NCI-H2107 treated with DMSO at 0.1 percent for 48 hours (cell line): ENCODE measurements around the gene CCZ1.
"Not testable (repeated sequence)": the region's sequence is repeated elsewhere in the genome, so short reads cannot be mapped to it uniquely, and the experiment has no call there.

Source experiments
- DNase-seq: peaks from one replicate; lab custom pipeline; 2025; ENCODE audit not compliant: unreplicated experiment; lab: John Stamatoyannopoulos, UW

CCZ1 gene

DNA sequence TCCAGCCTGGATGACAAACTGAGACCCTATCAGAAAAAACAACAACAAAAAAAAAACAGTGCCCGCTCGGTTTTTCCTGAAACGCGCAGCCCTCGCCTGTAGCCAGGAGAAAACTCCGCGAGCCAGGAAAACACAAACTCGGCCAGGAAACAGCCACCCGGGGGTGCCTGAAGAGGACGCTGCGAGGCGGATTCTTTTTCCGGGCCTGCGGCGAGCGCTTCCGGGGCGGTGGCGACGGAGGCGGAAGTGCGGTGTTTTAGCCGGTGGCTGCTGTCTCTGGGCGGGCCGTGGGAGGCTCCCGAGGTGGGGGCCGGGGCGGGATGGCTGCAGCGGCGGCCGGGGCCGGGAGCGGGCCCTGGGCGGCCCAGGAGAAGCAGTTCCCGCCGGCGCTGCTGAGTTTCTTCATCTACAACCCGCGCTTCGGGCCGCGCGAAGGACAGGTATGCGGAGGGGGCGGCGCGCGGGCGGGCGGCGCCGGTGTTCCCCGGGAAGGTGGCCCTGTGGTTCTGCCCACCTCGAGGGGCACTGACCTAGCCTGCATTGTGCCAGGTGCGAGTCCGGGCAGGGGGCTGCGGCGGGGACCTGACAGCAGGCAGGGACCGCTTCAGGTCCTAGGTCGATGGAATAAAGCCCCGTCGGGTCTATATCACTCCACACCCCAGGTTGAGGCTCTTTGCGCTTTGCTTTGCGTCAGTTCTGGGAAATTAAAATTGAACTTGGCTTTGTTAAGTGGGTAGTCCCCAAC is at the start of gene CCZ1:
CCZ1 (plus strand) TSS at position 254 of the 745 bp plus-strand sequence; CDS start at position 321, 67 bp downstream.
- DNase-seq = peak; percentile 10

DNA sequence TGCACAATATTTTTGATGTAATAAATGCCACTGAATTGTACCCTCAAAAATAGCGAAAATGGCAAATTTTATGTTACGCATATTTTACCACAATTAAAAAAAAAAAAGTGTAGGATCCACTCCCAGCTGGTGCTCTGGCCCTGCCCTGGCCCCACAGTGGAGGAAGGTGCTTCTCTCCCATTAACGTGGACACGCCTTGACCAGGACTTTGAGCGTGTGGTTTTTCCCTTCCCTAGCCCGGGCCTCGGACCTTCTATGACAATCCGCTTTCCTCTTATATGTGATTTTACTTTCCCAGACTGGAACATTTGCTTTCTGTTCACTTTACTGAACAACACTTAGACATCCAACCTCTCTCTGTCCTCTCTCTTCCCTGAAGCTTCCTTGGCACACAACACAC is 47.6 kb upstream of the CCZ1 start:
- no peak for DNase-seq

DNA sequence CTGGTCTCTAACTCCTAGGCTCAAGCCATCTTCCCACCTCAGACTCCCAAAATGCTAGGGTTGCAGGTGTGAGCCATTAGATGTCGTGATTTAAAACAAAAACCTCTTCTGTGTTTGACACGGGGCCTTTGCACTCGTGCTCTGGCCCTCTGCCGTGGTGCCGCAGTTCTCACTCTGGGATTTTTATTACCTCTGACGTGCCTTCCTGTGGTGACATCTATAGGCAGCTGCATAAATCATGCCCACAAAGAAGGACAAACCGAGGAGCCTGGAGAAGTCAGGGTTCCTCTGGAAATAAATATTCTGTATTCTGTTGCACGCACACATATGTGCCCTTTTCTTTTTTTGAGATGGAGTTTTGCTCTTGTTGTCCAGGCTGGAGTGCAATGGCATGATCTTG is 43.8 kb upstream of the CCZ1 start:
- DNase-seq = peak; percentile 12

DNA sequence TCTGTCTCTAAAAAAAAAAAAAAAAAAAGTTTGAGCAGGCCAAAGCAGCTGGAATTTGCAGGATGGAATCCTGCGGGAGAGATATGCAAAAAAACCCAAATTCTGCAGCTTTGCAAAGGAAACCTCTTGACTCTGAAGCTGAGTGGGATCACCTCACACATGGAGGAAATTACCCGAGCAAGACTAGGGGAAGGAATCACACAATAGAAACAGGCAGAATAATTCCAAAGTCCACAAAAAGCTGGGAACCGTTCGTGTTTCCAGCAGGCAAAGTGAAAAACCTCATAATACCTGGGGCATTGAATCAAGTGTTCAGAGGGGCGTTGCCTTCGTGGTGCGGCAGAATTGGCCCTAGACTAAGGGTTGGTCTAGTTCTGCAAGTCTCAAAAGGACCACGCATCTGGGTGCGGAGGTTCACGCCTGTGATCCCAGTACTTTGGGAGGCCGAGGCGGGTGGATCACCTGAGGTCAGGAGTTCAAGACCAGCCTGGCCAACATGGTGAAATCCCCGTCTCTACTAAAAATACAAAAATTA is 41.4 kb upstream of the CCZ1 start:
- DNase-seq = not testable (repeated sequence)

DNA sequence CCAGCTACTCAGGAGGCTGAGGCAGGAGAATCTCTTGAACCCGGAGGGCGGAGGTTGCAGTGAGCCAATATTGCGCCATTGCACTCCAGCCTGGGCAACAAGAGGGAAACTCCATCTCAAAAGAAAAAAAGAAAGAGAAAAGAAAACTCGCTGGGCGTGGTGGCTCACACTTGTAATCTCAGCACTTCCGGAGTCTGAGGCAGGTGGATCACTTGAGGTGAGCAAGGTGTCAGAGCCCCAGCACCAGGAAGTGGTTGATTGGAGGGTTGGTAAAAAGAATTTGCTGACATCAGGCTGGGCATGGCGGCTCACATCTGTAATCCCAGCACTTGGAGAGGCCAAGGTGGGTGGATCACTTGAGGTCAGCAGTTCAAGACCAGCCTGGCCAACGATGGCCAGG is 40.0 kb upstream of the CCZ1 start:
- DNase-seq = not testable (repeated sequence)

DNA sequence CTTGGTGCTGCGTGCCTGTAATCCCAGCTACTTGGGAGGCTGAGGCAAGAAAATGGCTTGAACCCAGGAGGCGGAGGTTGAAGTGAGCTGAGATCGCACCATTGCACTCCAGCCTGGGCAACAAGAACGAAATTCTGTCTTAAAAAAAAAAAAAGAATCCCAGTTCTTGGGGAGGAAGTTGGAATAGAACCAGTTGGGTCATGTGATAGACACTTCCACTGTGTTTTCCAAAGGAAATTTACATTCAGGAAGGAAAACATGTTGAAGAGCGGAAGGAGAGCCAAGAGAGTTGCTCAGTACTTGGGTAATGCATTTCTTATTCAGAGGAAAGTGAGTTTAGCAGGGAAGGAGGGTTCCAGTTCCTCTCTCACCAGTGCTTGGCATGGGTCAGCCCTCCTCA is 37.3 kb upstream of the CCZ1 start:
- DNase-seq = not testable (repeated sequence)

DNA sequence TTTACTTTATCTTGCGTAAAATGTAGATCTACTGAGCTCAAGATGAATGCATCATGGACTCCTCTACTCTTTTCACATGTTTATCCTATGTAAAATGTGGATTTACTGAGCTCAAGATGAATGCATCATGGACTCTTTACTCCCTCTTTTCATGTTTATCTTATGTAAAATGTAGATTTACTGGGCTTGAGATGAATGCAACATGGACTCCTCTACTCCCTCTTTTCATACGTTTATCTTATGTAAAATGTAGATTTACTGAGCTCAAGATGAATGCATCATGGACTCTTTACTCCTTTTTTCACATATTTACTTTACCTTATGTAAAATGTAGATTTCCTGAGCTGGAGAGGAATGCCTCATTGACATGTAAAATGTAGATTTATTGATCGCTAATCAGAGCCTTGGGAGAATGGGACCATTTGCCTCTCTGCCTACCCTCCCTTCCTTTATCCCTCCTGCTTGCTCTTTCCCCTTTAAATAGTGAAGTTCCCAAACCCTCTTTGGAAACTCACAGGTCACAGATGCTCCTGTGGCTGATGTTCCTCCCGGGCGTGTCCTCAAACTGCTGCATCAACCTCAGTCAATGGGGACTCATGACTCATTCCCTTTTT is 35.7 kb upstream of the CCZ1 start:
- not testable (repeated sequence) for DNase-seq

DNA sequence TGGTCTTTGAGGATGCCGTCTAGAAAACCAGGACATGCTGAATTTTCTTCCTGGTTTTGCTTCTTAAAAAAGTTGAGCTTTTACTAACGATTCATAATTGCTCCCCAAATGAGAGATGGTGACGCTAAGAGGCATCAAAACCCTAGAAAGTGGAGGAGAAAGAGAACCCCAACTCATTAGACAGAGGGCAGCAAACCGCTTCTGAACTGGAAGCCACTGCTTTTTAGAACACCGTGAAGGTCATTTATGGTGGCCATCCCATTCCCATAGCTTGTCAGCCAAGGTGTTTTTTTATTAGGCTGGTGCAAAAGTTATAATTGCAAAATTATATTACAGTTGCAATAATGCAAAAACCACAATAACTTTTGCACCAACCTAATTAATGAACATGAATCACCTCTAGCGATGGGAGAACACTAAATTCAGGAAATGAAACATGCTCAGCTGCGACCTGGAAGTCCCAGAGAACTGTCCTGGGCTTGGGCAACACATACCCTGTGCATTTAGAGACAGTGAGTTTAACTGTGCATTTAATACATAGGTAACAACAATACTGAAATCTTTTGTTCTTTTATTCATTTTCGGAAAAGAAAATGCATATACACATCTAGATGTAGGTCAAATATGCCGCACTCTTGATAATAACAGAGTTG is 33.1 kb upstream of the CCZ1 start:
- DNase-seq = peak; percentile 20

DNA sequence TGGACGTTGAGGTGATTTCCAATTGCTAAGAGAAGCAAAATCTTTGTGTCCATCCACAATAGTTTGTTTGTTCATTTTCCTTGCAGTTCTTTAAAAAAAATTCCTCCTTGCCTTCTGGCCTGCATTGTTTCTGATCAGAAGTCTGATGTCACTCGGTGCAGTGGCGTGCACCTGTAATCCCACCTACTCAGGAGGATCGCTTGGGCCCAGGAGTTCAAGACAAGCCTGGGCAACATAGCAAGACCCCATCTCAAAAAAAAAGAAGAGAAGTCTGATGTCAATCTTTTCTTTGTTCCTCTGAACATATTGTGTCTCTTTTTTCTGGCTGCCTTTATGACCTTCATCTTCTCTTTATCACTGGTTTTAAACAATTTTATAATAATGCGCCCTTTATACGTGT is 31.5 kb upstream of the CCZ1 start:
- no peak for DNase-seq

DNA sequence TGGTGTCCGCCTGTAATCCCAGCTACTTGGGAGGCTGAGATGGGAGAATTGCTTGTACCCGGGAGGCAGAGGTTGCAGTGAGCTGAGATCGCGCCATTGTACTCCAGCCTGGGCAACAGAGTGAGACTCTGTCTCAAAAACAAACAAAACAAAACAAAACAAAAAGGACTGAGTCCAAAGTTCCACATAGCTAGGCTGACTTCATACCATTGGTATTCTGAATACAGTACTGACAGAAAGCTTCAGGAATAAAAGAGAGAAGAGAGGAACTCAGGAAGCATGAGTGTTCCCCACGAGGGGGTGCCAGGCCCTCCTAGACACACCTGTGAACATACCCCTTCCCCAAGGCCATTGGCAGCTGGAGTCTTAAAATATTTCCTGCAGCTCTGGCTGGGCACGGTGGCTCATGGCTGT is 29.6 kb upstream of the CCZ1 start:
- not testable (repeated sequence) for DNase-seq

DNA sequence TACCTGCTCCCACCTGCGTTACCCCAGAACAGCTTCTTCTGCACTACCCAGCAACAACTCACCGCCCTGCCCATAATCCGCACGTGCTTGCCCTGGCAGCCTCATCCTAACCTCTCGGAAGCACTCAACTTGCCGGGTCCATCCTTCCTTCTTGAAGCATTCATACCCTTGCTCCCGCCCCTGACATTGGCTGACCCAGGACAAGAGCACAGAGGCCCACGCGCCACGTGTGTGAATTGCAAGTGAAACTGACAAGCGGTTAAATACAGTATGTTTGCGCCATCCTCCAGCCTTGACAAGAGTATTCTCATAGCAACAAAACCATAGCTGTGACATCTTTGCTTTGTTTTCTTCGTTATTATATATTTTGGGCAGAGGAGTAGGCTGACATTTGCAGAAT is 28.8 kb upstream of the CCZ1 start:
- DNase-seq = no peak

DNA sequence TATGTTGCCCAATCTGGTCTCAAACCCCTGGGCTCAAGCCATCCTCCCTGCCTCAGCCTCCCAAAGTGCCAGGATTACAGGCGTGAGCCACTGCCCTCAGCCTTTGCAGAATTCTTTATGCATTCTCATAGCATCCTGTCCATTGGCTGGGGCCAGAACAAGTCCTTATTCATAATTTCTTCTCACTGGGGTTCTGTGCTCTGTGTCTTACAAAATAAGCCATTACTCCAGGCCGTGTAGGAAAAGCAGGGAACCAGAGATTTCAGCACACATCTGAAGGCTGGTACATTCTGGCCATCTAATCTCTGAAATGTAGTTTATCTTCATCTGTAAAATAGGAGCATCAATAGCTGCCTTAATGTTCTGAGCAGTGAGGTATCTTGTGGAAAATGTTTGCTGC is 28.2 kb upstream of the CCZ1 start:
- DNase-seq = no peak

DNA sequence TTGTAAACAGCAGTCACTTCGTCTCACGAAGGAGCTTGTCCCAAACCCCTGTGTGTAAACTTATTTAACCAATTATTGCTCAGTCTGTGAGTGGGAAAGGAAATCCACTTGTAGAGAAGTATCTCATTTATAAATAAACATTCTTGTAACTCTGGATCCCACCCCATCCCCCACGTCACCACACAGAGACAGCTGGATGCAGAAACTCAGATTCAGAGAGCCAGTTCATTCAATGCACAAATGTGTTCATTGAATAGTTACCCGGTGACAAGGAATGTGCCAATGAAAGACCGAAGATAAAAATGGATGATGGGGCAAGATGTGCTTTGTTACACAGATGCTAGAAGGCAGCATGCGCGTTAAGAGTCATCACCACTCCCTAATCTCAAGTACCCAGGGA is 26.2 kb upstream of the CCZ1 start:
- DNase-seq = no peak

DNA sequence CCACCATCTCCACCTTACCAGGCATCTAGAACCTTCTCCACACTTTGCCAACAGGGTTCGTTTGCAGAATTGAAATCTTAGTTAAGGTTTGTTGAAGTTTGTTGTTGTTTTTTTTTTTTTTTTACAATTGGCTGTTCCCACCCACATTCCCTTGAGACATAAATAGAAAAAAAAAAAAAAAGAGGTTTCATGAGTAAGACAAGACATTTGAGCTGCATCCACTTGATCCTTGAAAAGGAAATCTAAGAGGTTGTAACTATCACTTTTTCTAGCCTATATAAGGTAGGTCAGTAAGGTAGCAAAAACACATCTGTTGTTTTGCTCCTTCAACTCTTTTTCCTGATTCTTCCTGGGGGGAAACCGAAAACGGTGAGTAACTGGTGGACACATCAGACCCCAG is 18.9 kb upstream of the CCZ1 start:
- DNase-seq = not testable (repeated sequence)

DNA sequence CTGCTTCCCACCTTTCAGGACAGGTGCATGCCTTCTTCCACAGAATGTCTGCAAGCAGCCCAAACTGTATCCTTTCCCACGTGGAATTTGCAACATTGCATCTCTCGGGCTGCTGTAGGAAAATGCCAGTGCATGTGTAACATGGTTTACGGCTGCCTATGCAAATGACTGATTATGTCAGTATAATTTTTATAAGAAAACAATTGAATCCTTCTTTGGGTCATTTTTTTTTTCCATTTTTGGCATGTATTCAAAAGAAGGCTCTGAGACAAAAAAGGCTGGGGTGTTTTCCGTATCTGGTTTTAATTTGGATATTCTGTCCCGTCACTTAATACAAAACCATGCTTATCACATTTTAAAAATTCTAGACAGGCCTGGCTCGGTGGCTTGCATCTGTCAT is 18.4 kb upstream of the CCZ1 start:
- DNase-seq = not testable (repeated sequence)

DNA sequence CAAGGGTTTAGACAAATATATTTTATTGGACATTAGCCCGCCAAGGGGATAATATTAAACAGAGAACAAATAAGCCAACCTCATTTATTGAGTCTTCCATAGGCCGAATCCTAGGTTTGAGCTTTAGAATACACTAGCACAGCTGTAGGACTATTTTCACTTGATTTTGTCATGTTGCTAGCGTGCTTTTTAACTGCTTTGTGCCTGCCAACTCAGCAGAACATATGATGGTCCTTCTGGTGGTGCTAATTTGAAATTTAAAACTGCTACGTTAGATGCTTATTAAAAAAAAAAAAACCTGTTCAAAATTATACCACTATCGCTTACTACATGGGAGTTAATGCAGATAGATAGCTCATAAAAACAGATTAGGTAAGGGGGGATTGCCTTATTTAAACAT is 14.1 kb upstream of the CCZ1 start:
- not testable (repeated sequence) for DNase-seq

DNA sequence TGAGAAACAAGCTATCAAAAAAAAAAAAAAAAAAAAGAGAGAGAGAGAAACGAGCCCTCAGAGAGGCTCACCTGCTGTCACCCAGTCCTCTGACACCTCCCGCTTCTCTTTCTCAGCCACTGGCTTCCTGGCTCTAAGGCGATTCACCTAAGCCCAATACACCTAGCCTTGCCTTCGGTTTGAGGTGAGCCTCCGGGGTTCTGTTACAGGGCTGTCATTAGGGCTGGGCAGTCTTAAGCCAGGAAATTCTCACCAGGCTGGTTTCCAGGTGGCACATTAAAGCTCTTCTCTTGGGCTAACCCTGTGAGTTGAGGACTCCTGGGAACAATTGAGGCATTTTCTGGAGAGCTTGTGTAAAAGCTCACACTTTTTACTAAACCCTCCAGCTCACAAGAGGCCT is 10.5 kb upstream of the CCZ1 start:
- peak; percentile 92 for DNase-seq

DNA sequence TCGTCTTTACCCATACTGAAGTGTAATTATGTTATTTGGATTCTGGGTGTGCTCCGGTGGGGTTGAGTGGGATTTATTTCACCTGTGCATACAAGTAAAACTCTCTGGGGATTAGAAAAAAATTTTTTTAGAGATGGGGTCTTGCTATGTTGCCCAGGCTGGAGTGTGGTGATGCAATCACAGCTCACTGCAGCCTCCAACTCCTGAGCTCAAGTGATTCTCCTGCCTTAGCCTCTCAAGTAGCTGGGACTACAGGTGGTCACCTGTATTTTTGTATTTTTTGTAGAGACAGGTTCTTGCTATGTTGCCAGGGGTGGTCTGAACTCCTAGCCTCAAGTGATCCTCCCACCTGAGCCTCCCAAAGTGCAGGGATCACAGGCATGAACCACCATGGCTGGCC is 8.3 kb upstream of the CCZ1 start:
- DNase-seq = not testable (repeated sequence)

DNA sequence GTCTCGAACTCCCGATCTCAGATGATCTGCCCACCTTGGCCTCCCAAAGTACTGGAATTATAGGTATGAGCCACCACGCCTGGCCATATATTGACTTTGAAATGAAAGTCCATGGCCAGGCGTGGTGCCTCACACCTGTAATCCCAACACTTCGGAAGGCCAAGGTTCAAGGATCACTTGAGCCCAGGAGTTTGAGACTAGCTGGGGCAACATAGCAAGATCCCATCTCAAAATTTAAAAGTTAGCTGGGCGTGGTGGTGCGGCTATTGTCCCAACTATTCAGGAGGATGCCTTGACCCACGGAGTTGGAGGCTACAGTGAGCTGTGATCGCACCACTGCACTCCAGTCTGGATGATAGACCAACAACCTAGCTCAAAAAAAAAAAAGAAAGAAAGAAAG is 6.0 kb upstream of the CCZ1 start:
- no peak for DNase-seq

DNA sequence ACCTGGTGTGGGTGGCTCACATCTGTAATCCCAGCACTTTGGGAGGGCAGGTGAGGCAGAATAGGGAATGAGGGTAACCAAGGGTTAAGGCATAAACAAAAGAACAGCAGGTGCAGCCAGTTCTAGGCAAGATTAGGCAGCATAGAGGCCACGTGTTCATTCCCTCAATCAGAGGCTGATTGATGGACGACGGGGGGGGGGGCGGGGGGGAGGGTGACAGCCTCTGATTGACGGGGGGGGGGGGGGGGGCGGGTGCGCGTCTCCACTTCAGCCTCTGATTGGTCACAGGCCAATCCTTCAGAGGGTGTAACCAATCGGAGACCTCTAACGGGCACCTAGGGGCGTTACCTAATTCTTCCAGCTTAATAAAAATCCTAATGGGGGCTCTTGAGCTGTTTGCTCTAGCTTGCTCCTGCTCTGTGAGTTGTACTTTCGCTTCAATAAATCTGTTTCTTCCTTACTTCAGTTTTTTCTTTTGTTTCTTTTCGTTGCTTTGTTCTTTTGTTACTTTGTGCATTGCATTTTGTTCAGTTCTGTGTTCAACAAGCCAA is 1.1 kb upstream of the CCZ1 start:
- peak; percentile 60 for DNase-seq

DNA sequence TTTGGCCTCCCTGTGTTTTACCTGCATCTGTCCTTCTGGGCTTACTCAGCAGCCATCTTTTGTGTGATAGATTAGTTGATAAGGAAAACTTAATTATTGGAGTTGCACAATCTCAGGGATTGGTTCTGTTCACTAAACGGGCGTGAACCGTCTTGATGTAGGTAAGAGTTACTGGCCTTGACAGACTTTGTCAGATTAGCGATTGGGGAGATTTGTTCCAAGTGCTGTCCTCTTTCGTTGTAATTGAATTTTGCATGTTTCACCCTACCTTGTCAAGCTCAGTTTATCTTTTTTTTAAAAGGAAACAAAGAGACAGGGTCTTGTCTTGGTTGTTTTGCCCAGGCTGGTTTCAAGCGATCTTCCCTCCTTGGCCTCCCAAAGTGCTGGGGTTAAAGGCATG is 4.5 kb downstream of the CCZ1 start:
- not testable (repeated sequence) for DNase-seq

DNA sequence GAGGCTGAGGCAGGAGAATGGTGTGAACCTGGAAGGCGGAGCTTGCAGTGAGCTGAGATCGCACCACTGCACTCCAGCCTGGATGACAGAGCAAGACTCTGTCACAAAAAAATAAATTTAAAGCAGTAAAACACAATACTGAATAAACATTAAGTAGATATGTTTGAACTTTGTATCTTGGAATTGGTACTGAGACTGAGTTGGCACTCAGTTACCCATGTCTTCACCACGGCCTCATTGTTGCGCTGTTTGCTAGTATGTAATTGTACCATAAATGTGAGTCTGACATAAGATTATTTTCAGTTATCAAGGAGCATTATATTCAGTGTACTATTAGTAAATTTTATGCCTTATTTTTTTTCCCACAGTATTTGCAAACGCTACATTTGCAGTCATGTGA is 6.2 kb downstream of the CCZ1 start:
- DNase-seq = not testable (repeated sequence)
